GM19238 (cell line): ENCODE results near the gene CLN5.
"Not testable (repeated sequence)": the region's sequence is repeated elsewhere in the genome, so short reads cannot be mapped to it uniquely, and the experiment has no call there.

Experiments used
- DNase-seq: peaks from one replicate; pipeline ENCODE4 v3.0.0; 2011; ENCODE audit warnings: low spot score; ENCODE audit not compliant: insufficient read length

The CLN5 gene

GRCh38 chr13:76975863-76976262, 16.0 kb upstream of the CLN5 start:
- no peak for DNase-seq

- no peak for DNase-seq
Measured at GRCh38 chr13:76976490-76976889, 15.4 kb upstream of the CLN5 start.

GRCh38 chr13:76976929-76977328, 15.0 kb upstream of the CLN5 start:
- DNase-seq = no peak

- DNase-seq = peak; percentile 85
Measured at GRCh38 chr13:76980075-76980718, 11.7 kb upstream of the CLN5 start.

- no peak for DNase-seq
Measured at GRCh38 chr13:76982061-76982460, 9.8 kb upstream of the CLN5 start.

GRCh38 chr13:76983676-76984075, 8.2 kb upstream of the CLN5 start:
- no peak for DNase-seq

- peak; percentile 37 for DNase-seq
Measured at GRCh38 chr13:76991432-76991795, 467 bp upstream of the CLN5 start.

- DNase-seq = no peak
Measured at GRCh38 chr13:76992548-76993001, 694 bp downstream of the CLN5 start.

GRCh38 chr13:76993021-76993420, 1.1 kb downstream of the CLN5 start:
- DNase-seq = no peak

- no peak for DNase-seq
Measured at GRCh38 chr13:76993473-76993872, 1.6 kb downstream of the CLN5 start.

- no peak for DNase-seq
Measured at GRCh38 chr13:76994281-76994680, 2.4 kb downstream of the CLN5 start.

- no peak for DNase-seq
Measured at GRCh38 chr13:77000475-77000874, 8.6 kb downstream of the CLN5 start.

- DNase-seq = no peak
Measured at GRCh38 chr13:77001540-77001939, 9.7 kb downstream of the CLN5 start.

- no peak for DNase-seq
Measured at GRCh38 chr13:77001963-77002587, 10.2 kb downstream of the CLN5 start.

GRCh38 chr13:77002590-77003190, 10.8 kb downstream of the CLN5 start:
- no peak for DNase-seq

- DNase-seq = not testable (repeated sequence)
Measured at GRCh38 chr13:77008337-77008736, 16.5 kb downstream of the CLN5 start.

- no peak for DNase-seq
Measured at GRCh38 chr13:77009011-77009410, 17.1 kb downstream of the CLN5 start.

GRCh38 chr13:77009719-77010118, 17.8 kb downstream of the CLN5 start:
- not testable (repeated sequence) for DNase-seq

- no peak for DNase-seq
Measured at GRCh38 chr13:77013853-77014542, 22.1 kb downstream of the CLN5 start.

GRCh38 chr13:77014906-77015685, 23.2 kb downstream of the CLN5 start:
- no peak for DNase-seq

GRCh38 chr13:77016251-77016812, 24.5 kb downstream of the CLN5 start:
- no peak for DNase-seq
